Activated CD8-positive, alpha-beta memory T cell treated with anti-CD3 and anti-CD28 coated beads for 48 hours (primary cell): ENCODE data around the gene DEDD2.
A peak's percentile ranks its signal among the peaks of the same experiment; 100 is the strongest.

Experiments
- DNase-seq, 3 experiments: peaks; one replicate each; pipeline ENCODE4 v3.0.0-alpha.2; 2020; ENCODE audit warnings: low read depth in 2 of 3, low spot score in 2 of 3

DEDD2 gene

DNA sequence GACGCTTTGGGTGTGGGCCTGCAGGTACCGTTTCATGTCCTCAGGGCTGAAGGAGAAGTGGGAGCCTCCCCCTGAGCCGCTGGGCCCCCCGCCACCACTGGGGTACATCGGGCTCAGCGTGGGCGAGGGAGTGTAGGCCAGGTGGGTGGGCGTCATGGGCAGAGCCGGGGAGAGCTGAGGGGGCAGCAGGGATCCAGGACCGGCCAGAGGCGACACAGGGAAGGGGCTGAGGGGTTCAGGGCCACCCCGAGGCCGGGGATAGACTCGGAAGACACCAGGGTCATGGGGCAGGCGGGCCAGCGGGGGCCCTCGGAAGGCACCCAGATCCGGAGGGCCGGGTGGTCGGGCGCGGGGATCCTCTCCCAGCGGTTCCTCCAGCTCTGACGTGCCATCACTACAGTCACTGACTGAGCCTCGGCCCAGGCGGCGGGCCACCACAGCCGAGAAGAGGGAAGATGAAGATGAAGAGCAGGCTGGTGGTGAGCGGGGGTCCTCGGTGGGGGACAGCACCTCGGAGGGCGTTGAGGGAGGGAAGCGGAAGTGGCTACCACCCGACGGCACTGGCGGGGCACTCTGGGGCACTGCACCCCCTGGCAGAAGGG lies 31.8 kb upstream of the DEDD2 start:
- no peak for DNase-seq

DNA sequence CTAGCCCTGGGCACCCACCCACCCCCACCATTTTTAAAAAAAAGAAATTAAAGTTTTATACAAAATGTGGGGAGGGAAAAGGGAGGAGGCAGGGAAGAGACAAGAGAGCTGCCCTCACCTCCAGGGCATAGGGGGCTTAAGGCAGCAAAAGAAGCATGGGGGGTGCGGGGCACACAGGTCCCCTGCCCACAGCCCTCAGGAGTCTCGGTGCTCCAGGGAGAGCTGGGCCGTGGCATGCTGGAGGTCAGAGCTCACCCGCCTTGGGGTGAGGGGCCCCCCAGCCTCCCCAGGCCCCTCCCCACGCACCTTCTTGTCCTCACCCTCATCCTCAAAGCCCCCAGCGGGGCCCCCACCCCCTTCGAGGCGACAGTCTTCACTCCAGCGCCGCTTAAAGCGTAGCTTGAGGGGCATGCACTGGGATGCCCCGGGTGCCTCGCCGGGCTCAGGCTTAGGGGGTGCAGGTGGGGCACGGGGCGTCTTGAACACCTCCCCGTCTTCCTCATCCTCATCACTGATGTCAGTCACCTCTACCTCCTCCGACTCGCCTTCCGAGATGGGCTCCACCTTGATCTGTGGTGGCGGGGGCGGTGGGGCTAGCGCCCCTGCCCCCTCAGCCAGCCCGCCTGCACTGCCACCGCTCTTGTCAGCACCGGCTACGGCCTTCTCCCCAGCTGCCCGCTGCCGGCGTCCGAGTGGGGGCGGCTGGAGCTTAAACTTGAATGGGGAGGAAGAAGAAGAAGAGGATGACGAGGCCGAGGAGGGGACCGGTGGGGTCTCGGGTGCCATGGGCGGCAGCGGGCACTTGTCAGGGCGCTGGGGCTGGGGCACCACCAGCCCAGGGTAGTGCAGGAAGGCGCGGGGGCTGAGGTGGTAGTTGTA lies 31.0 kb upstream of the DEDD2 start:
- no peak for DNase-seq

DNA sequence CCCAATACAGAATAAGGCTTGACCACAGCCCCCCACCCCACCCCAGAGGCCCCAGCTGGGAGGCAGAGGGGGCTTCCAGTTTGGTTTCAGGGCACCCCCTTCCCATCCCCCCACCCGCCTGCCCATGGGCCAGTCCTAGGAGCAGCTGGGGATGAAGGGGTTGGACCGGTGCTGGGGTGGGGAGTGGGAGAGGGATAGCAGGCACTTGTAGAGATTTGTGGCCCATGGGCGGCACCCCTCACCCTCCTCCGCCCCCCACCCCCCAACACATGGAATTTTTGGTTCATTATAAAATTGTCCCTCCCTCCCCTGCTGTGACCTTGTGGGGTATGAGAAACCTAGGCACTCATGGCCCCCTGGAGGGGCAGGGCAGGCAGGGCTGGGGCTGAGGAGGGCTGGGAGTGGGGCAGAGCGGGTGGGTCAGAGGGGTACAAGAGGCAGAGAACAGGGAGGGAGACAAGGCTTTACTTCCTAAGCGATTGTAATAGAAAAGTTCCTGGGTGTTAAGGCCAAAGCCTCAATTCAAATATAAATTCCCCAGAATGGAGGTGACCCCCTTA lies 30.2 kb upstream of the DEDD2 start:
- DNase-seq = no peak

DNA sequence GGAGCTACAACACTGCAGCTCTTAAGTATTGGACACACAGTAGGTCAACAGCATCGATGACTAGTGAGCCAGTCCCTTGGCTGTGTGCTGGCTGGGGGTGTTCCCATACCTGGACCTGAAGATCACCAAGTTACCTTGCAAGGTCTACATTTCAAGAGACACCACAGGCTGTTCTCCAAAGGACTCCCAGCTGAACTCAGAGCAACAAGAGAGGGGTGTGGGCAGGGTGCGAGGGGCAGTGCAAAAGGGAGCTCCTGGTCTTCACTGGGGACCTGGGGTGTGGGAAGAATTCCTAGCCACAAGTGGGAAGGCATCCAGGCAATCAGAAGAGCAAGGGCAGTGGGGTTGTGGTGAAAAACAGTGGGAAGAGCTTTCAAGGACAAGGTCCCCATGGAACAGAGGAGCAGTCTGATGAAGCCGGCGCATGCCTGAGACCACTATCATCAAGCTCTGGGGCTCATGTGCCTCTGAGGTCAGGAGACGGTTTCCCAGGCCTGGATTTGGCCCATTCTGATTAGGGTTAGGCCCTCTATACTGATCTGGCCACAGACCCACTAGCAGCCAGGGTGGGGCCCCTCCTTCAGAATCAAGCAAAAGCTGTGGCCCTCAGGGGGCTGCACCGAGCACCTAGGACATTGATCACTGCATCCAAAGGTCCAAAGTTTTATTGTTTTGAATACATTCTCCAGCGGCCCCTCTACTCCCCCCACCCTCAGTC lies 29.6 kb upstream of the DEDD2 start:
- no peak for DNase-seq

DNA sequence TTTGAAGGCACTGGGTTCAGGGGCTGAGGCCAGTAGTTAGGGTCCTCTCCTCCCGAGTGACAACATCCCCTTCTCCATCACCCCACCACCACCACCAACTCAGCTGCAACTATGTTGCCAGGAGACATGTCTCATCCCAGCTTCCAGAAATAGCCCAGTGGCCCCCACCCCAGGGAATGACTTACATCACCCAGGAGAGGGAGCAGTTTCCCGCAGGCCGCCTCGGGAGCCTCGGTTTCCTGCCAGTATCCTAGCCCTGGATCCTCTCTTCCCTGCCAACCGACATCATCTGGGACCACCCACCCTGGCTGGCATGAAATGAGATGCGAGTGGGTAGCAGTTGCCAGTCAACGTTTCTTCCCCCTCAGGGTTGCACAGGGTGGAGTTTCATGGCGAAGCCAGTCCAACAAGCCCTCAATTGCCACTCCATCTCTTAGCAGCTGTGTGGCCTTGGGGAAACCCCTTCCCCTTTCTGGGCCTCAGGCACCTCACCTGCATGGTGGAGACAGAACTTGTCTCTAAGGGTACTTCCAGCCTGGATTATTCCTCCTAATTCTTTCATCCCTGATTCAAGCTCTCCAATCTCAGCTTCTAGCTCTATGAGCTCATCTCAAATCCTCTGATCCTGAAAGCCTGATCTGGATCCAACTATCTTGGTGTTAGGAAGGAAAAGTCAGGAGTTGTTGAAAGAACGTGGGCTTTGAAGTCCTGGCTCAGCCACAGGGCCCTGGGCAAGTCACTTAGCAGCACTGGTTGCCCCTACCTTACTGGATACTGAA lies 28.9 kb upstream of the DEDD2 start:
- no peak for DNase-seq

DNA sequence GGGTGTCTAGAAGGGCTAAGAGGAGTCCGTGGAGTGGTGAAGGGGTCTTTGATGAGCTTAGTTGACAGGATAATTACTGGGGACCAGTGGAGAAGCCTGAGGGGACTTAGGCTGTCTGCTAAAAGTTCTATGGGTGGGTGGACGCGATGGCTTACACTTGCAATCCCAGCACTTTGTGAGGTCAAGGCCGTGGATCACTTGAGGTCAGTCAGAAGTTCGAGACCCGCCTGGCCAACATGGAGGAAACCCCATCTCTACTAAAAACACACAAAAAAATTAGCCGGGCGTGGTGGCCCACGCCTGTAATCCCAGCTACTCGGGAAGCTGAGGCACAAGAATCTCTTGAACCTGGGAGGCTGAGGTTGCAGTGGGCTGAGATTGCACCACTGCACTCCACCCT lies 27.8 kb upstream of the DEDD2 start:
- no peak for DNase-seq

DNA sequence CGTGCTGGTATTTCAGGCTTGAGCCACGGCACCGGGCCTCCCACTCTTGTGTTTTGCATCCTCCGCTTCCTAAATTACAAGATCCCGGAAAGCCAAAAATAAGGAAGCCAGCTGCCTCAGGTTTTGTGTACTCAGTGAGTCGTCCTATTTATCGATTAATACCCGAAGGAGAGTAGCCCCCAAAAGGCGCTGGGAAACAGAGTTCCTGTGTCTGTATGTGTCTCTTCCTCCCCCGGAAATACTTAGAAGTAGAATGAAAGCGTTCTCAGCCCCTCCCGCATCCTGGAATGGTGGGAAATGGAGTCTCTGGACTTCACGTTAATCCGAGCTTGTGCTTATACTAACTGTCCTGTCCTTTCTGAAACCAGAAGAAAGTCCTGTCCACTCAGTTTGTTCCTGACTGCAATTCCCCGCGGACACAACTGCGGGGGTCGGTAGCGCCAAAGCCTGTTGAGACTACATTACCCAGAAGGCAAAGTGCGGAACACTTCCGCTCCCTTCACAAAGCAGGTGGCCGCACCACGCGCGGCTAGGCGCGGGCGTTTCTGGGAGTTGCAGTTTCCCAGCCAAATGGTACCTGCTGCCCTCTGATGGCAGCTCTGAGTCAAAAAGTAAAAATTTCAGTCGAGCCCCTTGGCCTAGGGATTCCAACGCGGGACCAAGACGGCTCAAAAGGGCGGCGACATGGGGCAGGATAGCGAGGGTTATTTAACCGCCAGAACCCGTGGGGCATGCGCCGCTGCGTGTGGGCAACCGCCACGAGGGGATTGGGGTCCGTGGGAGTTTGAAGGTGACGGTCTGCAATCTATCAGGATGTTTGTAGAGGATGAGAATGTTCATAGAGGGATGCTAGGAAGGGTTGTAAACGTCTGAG lies 27.1 kb upstream of the DEDD2 start:
- DNase-seq = peak in 2 of 3 experiments; percentile 76 to 83

DNA sequence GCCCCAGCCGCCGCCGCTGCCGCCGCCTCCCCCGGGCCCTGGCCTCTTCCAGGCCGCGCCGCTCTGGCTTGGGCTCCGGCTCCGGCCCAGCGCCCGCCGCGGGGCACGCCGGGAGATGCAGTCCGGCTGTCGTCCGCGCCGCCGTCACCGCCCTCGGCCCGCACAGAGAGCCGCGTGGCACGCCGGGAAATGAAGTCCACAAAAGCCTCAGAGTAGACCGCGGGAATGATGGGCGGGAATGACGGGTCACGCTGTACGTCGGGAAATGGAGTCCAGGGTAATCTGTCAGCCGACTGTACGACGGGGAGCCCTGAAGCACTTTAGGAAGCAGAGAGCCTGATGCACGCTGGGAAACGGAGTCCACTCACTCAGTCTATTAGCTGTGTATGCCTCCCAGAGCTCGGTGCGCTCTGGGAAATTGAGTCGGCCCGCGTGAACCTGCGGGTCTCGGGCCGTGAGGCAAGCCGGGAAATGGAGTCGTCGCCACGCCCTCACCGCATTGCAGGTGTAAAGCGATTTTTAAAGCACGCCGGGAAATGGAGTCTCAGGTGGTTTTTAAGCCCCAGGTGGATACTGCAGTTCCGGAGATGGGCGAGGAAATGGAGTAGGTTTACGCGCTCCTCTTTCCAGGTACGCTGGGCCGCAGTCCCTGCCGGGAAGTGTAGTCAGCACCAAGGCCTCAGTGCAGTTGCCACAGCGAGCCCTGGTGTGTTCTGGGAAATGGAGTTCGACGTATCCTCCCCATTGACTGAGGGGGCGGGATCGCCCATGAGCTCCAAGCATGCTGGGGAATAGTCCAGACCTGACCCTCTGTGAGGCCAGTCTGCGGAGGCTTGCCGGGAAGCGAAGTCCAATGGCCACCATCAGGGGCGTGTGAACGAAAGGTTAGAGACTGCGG lies 25.3 kb upstream of the DEDD2 start, which contains the start of gene GSK3A:
Gene GSK3A, minus strand, starts transcription at position 91 of the 898 bp plus-strand sequence. CDS start 137 bp downstream, outside the sequence.
- DNase-seq = peak; percentile 83 to 91 (median 85)

DNA sequence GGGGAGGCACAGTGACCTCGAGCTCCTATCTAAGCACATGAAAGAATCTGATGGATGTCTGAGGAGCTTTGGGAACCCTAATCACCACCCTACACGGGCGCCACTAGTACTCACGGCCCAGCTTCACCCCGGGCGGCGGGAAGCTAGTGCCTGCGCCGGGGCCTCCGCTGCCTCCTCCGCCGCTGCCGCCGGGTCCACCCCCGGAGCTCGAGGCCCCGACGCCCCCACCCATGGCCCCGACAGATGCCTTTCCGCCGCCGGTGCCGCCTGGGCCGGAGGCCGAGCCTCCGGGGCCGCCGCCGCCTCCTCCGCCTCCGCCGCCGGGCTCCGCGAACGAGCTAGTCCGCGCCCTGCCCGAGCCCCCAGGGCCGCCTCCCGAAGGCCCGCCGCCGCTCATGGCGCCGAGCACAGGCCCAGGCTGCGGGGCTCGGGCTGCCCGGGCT lies 24.6 kb upstream of the DEDD2 start:
- no peak for DNase-seq

DNA sequence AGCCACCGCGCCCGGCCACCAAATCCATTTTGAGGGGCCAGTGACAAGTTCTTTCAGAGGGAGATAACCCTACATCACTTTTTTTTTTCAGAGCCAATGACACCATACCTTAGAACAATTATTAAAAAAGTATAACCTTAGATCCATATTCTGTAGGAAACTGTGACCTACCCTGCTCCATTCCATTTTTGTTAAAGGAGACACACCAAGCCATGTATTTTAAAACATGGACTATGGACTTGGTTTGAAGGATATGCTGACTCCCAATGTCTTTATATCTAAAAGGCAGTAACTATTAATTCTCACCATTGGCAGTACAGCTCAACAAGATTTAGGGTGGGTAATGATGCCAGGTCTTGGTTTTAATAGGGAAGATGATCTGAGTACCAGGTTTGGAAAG lies 23.8 kb upstream of the DEDD2 start:
- no peak for DNase-seq

DNA sequence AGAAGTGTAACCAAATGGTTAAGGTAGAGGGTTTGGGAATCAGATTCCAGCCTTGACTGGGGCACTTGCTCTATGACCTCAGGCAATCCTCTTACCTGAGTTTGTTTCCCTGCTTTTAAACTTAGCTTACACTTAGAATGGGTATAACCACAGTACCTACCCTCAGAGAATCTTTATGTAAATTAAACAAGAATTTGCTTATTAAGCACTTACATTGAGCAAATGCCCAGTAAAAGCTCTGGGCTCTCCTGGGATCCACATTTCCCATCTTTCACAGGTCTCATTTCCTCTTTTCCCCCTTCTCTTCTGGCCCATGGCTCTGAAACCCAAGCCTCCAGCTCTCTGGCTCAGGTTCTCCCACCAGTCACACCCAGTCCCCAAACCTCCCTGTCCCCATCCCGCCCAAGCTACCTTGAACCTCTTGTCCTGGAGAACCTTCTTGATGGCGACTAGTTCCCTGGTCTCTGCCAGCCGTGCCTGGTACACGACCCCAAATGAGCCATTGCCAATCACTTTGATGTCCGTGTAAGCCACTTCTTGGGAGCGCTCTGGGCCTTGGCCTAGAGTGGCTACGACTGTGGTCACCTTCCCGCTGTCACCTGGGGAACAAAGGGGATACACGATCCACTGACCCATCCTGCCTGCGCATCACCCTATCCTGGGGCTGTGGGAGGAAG lies 22.2 kb upstream of the DEDD2 start:
- DNase-seq = no peak

DNA sequence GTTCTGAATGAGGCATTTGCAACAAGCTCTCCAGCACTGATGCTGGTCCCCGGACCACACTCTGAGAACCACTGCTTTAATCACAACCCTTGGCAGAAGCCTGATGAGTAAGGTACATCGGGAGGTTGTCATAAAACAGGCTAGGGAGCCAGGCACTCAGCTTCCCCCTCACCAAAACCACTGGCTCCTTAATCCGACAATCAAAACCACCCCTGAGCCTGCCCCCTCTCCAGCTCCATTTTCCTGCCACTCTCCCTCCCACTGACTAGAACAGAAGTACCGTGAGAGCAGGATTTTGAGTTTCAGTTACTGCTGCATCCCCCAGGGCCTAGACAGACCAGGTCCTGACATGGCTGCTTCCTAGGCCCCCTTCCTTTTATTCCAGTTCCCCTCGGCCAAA lies 17.7 kb upstream of the DEDD2 start:
- no peak for DNase-seq

DNA sequence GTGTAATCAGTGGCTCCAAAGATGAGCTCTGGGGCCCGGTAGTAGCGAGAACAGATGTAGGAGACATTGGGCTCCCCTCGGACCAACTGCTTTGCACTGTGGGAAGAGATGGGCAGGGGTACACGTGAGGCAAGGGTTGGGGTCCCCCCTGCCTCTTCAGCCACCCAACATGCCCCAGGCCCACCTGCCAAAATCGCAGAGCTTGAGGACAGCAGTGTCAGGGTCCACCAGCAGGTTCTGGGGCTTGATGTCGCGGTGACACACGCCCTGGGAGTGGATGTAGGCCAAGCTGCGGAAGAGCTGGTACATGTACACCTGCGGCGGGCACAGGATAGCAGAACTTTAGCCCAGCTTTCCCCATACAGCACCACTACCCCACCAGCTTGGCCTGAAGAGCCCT lies 16.9 kb upstream of the DEDD2 start:
- DNase-seq = no peak

DNA sequence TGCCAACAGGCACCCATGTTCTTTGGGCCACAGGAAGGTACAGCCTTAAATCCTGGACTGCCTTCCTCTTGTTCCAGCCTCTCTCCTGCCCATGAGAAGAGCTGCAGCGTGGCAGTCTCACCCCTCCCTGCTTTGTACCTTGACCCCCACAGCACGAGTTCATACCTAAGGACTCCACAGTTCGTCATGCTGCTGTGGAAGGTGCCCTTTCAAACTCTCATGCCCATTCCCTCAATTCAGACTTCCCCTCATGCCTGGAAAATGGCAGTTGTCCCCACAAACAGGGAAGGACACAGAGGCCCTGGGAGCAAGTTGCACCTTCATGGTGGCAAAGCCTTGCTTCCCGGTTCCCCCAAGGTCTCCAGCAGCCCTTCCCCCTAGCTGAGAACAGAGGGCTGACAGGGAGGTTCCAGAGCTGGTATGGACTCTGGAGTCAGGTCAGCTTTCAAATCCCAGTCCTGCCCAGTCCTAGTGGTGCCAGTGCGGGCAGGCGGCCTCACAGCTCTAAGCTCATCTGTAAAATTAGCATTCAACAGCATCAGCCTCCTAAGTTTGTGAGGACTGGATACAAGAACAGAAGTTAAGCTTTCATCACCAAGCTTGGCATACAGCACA lies 16.3 kb upstream of the DEDD2 start:
- no peak for DNase-seq

DNA sequence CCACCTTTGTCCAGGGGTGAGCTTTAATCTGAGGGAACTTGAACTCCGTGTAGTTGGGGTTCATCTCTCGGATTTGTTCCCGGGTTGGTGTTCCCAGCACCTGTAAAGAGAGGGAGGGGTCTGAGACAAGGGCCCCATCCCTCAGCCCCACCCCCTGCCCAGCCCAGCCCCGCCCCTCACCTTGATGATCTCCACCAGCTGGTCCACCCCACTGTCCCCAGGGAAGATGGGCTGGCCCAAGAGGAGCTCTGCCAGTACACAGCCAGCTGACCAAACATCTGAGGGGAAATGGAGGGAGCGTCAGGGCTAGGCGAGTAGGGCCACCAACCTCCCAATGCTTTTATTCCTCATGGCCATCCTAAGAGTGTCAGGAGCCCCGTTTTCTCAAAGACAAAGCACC lies 15.6 kb upstream of the DEDD2 start:
- DNase-seq = no peak

DNA sequence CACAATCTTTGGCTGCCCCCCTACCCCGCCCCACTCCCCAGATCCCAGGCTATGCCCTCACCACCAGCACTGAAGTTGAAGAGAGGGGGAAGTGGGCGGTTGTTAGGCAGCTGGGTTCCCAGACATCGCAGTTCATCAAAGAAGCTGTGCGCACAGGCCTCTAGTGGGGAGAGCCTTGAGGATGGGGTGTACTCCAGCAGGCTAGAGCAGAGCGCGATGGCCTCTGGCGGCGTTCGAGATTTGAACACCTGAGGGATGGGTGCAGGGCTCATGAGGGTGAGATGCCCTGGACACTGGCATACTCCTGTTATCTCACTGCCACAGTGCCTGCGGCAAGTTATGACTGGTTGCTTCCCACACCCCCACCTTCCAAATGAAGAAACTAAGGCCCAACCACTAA lies 15.0 kb upstream of the DEDD2 start:
- DNase-seq = no peak

DNA sequence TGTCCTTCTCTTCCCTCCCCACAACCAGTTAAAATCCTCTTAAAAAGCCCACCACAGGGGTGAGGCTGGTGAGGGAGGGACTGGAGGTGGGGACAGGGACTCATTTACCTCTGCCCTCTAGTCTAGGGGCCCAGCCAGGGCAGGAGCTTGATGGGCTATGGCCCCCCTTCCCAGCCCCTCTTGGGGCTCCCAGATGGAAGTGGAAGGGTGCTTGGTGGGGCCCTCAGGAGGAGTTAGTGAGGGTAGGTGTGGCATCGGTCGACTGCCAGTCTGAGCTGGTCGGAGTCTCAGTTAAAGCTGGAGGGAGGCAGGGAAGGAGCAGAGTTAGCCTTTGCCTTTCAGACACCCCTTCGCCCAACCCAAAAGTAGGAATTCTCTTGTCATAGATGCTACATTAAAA lies 13.1 kb upstream of the DEDD2 start:
- no peak for DNase-seq

DNA sequence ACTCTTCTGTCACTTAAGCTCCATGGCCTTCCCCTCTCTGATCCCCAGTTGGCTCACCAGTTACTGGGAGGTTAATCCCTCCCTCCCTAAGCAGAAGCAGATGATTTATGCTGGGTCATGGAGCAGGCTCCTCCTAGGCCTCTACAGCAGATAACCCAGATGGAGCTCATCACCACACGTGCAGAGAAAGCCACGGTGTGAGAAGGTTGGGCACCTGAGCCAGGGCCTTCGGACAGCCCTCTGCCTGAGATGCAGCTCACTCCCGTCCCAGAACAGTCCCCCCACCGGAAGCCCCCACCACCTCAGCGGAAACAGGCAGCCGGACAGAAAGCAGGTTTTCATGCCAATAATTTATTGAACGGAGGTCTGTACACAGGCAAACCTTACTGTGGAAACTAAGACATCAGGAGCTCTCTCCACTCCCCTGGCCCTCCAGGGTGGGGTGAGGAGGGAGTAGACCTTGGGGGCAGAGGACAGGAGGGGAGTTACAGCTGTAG lies 12.4 kb upstream of the DEDD2 start:
- DNase-seq = no peak
